GM12873 (cell line): ENCODE results near the gene PLK5.

ENCODE experiments used
- CTCF ChIP-seq: IDR thresholded peaks from 2 replicates; pipeline ENCODE4 v1.5.1; 2012; ENCODE audit warnings: low read depth, mild to moderate bottlenecking, moderate library complexity, low read length, control low read depth; ENCODE audit not compliant: insufficient read depth; ENCODE audit errors: missing control alignments

PLK5 gene

GRCh38 chr19:1489463-1490310 lies 34.2 kb upstream of the PLK5 start:
- no peak for TF ChIP-seq CTCF

- TF ChIP-seq CTCF, result no peak
These were observed 33.4 kb upstream of the PLK5 start, which contains the start of gene PCSK4 for GRCh38 chr19:1490311-1491113. PCSK4 (minus strand) TSS chr19:1490350; CDS start chr19:1490346, 4 bp downstream.

GRCh38 chr19:1491114-1491848 lies 32.6 kb upstream of the PLK5 start, which contains the start of gene REEP6:
REEP6 (plus strand) TSS chr19:1491181; CDS start chr19:1491270, 89 bp downstream.
- no peak for TF ChIP-seq CTCF

- no peak for TF ChIP-seq CTCF
These were observed 32.1 kb upstream of the PLK5 start for GRCh38 chr19:1491849-1492170.

- TF ChIP-seq CTCF, result no peak
These were observed 31.3 kb upstream of the PLK5 start for GRCh38 chr19:1492474-1493006.

- no peak for TF ChIP-seq CTCF
These were observed 29.6 kb upstream of the PLK5 start for GRCh38 chr19:1494115-1494815.
